DOHH2 (cell line): Measurements from ENCODE around the gene NPIPA5.
"Not testable (repeated sequence)": the region's sequence is repeated elsewhere in the genome, so short reads cannot be mapped to it uniquely, and the experiment has no call there.

Source experiments
- H3F3A ChIP-seq: fragments of 200-600 bp; sonication (generic), shearing (Covaris generic); 2 replicates; pipeline ENCODE4 v1.6.0; 2016; ENCODE audit warnings: antibody characterized with exemption, mild to moderate bottlenecking; ENCODE audit not compliant: control insufficient read depth, insufficient read depth
- H3K27ac ChIP-seq: fragments of 200-600 bp; sonication (generic); 2 replicates; pipeline ENCODE4 v1.5.1; 2014; ENCODE audit warnings: low read depth, mild to moderate bottlenecking, low read length, moderate library complexity
- H3K27me3 ChIP-seq: fragments of 200-600 bp; sonication (generic); 2 replicates; pipeline ENCODE4 v1.6.1; 2014; ENCODE audit warnings: mild to moderate bottlenecking, low read length, mixed read lengths; ENCODE audit not compliant: control insufficient read depth
- H3K36me3 ChIP-seq: fragments of 200-600 bp; sonication (generic); 2 replicates; pipeline ENCODE4 v1.6.1; 2014; ENCODE audit warnings: mild to moderate bottlenecking, low read length, moderate library complexity, mixed read lengths; ENCODE audit not compliant: control insufficient read depth
- H3K4me1 ChIP-seq: fragments of 200-600 bp; sonication (generic); 2 replicates; pipeline ENCODE4 v1.6.1; 2014; ENCODE audit warnings: mild to moderate bottlenecking, low read length, mixed read lengths; ENCODE audit not compliant: control insufficient read depth
- H3K4me2 ChIP-seq: fragments of 200-600 bp; sonication (generic); 2 replicates; pipeline ENCODE4 v1.6.0; 2014; ENCODE audit warnings: mild to moderate bottlenecking, low read length, moderate library complexity
- H3K4me3 ChIP-seq: fragments of 200-600 bp; sonication (generic); 2 replicates; pipeline ENCODE4 v1.5.1; 2014; ENCODE audit warnings: mild to moderate bottlenecking, low read length, mixed read lengths
- H3K79me2 ChIP-seq: fragments of 200-600 bp; sonication (generic); 2 replicates; pipeline ENCODE4 v1.6.1; 2014; ENCODE audit warnings: mild to moderate bottlenecking, low read length, mixed read lengths; ENCODE audit not compliant: control insufficient read depth
- H3K9me2 ChIP-seq: fragments of 200-600 bp; sonication (generic); replicated peaks from 2 replicates; pipeline ENCODE4 v1.6.1; 2014; ENCODE audit warnings: mild to moderate bottlenecking, low read length, mixed read lengths; ENCODE audit not compliant: control insufficient read depth
- H3K9me3 ChIP-seq: fragments of 200-600 bp; sonication (generic); 2 replicates; pipeline ENCODE4 v1.6.1; 2014; ENCODE audit warnings: antibody characterized with exemption, low read length, mixed read lengths; ENCODE audit not compliant: control insufficient read depth, insufficient read depth
- H4K20me1 ChIP-seq: fragments of 200-600 bp; sonication (generic); 2 replicates; pipeline ENCODE4 v1.6.0; 2014; ENCODE audit warnings: low read depth, mild to moderate bottlenecking, antibody characterized with exemption, low read length, moderate library complexity; ENCODE audit not compliant: control insufficient read depth, insufficient read depth

Gene NPIPA5

GRCh38 chr16:15323373-15323772, 54.7 kb downstream of the NPIPA5 start:
- not testable (repeated sequence) for H3K27me3 ChIP-seq, H3K4me2 ChIP-seq, H3K36me3 ChIP-seq, H3K9me3 ChIP-seq, H4K20me1 ChIP-seq, H3K27ac ChIP-seq, H3F3A ChIP-seq, H3K79me2 ChIP-seq, H3K9me2 ChIP-seq, H3K4me3 ChIP-seq, H3K4me1 ChIP-seq

- H3K9me2 ChIP-seq, H3K9me3 ChIP-seq, H3K79me2 ChIP-seq, H3K4me2 ChIP-seq, H3K27ac ChIP-seq, H3K4me1 ChIP-seq, H3K27me3 ChIP-seq, H3F3A ChIP-seq, H3K4me3 ChIP-seq, H4K20me1 ChIP-seq, H3K36me3 ChIP-seq: not testable (repeated sequence)
Observed at GRCh38 chr16:15321221-15321620, 56.9 kb downstream of the NPIPA5 start.

GRCh38 chr16:15314562-15314961, 63.5 kb downstream of the NPIPA5 start:
- not testable (repeated sequence) for H3K4me2 ChIP-seq, H4K20me1 ChIP-seq, H3K27ac ChIP-seq, H3K4me3 ChIP-seq, H3F3A ChIP-seq, H3K9me3 ChIP-seq, H3K36me3 ChIP-seq, H3K9me2 ChIP-seq, H3K4me1 ChIP-seq, H3K79me2 ChIP-seq, H3K27me3 ChIP-seq
